NCI-H748 (cell line): ENCODE measurements around the gene WBP11.

Experiments used
- DNase-seq: peaks from one replicate; lab custom pipeline; 2025; ENCODE audit not compliant: unreplicated experiment; lab: John Stamatoyannopoulos, UW

Gene WBP11

DNA sequence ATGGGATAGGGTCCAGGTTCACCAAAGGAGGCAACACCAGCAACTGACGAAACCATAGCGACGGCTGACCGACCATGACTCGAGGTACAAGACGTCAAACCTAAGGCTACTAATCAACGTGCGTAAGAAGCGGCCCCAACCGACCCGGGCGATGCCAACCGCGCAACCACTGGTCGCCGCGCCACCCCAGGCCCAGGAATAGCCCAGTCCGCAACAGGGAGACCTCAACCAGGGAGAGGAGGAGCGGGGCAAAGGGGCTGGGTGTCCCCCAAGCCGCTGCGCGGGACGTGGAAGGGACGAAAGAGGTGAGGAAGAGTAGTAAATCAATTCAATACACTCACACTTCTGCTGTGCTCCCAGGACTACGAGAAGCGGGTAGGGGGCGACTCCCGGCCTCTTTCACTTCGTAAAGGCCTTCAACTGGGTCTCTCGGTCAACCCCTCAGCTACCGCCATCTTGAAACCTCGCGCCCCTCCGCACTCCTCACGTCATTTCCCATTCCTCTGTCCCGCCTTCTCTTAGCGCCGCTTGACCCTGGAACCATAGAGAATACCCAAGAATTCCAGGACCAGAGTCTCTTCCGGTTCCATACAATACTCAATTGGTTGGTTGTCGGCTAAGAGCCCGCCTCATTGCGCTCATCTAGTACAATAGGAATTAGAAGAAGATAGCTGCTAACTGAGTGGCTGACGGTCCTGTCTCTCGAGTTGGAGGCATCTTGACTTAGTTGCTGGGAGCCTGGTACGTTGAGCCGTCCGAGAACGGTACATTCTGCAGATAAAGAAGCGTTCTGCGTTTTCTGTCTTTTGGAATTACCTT, at the start of gene WBP11, which contains the start of gene C12orf60:
WBP11 (minus strand) TSS at position 468 of the 819 bp plus-strand sequence. CDS start 2,095 bp downstream, outside the sequence.
C12orf60 (plus strand) TSS at position 660 of the 819 bp plus-strand sequence. CDS start 19,266 bp downstream, outside the sequence.
- peak; percentile 98 for DNase-seq

DNA sequence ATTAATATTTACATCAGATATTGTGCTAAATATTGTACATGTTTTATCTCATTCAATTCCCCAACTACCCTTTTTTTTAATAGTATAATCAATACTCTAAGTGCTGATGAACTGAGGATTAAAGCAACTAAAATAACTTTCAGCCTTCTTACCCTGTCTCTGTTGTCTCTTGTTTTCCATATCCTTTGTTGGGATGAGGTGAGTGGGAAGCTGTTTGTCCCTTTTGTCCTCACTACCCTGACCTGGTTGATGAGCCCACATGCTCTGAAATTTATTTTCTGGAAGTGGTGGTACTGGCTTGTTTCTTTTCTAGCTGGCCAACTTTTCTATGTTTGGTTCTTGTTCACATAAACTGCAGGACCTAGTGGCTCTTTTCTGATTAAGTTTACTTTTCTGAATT, 49.6 kb upstream of the WBP11 start:
- DNase-seq: no peak

- DNase-seq: no peak
These were observed 47.8 kb upstream of the WBP11 start for GRCh38 chr12:14850929-14851663.

GRCh38 chr12:14849661-14850060, 46.4 kb upstream of the WBP11 start:
- no peak for DNase-seq

- no peak for DNase-seq
These were observed 43.8 kb upstream of the WBP11 start for GRCh38 chr12:14846876-14847580.

- no peak for DNase-seq
These were observed 42.8 kb upstream of the WBP11 start for GRCh38 chr12:14846042-14846587.

- DNase-seq: peak; percentile 27
These were observed 42.1 kb upstream of the WBP11 start for GRCh38 chr12:14845350-14845750.

DNA sequence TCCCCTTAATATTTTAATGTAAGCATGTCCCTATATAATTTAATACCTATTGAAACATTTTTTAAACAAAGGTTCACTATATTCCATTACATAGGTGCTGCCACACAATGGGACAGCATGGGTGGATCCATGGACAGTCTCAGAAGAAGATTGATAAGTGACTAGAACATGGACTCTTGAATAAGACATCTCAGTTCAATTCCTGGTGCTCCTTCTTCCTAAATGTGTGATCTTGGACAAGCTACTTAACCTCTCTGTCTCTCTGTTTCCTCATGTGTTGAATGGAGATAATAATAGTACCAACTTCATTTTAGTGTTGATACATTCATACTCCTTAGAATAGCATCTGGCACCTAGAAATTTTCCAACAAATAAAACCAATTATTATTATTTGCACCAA, 41.1 kb upstream of the WBP11 start:
- no peak for DNase-seq

DNA sequence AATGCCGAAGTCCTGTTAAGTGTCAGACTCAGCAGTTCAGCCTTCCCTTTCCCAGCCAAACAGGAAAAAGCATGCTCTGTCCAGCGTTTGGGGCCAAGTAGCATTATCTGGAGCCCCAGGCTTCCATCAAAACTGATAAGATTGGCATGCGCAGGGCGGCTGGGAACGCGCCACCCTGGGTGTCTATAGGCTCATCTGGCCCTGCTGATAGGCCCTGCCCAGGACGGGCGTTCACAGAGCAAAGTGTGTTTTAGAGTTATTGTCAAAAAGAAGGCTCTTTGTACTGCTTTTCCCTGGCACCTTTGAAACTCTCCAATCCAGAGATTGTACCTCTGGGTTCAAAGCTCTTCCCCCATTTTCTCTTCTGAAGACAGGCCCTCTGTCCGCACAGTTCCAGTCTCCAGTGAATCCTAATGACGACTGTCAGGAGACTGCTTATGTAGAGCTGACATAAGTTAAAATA, 40.2 kb upstream of the WBP11 start, which contains the start of gene ART4:
ART4 (minus strand) TSS at position 102 of the 463 bp plus-strand sequence. CDS start 413 bp downstream, outside the sequence.
- DNase-seq: no peak

DNA sequence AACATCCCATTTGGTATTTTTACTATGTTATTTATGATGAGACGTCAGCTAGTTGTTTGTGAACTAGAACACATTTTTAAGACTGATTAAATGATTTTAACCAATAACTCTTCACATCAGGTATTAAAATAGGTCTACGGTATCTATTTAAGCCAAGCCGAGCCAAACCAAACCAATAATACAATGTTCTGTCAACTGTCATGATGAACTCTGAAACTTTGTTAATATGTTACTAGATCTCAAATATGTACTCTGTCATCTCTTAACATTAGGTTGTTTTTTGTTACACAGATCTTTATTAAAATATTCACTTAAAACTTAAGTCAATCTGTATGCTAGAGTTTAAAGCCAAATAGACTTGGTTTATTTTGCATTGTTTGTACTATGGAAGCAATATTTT, 39.0 kb upstream of the WBP11 start:
- DNase-seq: no peak

GRCh38 chr12:14841761-14842160, 38.5 kb upstream of the WBP11 start:
- DNase-seq: no peak

DNA sequence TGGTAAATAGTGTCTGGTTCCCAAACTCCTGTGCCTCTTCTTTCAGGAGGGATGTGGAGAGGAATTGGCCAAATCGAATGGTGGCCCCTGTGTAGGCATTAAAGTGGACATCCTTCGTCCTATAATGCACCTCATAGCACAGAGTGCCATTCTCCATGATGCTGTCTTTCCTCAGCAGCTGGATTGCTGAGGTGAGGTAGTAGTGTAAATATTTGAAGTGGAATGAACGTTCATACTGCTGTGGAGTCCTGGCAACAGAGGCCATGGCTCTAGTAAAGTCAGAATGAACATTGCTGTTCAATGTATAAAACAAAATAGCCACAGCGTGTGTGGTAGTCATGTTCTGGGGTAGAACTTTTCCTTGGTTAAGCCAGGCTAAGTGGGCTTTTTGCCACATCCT, 37.3 kb upstream of the WBP11 start:
- no peak for DNase-seq

GRCh38 chr12:14839262-14839661, 36.0 kb upstream of the WBP11 start:
- no peak for DNase-seq

DNA sequence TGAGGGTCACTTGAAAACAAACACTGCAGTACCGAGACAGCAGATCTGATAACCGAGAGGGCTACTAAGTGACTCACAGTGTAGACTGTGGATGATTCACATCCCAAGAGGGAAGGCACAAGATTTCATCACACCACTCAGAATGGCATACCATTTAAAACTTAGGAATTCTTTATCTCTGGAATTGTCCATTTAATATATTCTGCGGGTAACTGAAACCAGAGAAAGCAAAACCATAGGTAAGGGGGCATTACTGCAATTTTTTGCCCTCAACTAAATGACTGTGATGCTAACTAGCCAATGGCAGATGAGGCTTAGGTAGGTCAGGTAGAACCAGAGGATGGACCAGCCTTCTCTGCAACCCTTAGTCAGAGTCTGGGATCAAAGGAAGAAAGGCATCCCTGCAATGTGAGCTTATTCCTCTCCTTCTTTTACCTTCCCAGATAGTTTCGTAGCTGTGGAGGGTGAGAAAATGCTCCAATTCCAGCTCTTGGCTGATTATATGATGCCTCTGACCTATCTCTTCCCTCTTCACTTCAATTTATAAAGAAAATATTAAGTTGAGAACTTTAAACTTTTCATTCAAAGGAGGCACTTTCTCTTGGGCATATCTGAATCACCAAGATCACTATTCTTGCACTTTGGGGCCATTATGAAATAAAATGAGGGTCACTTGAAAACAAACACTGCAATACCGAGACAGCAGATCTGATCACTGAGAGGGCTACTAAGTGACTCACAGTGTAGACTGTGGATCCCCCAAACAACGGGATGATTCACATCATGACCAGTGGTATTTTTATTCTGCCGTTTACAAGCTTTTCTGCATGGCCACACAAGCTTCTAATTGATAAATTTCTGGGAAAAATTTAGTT, 33.3 kb upstream of the WBP11 start:
- no peak for DNase-seq

GRCh38 chr12:14834509-14834908, 31.2 kb upstream of the WBP11 start:
- no peak for DNase-seq

DNA sequence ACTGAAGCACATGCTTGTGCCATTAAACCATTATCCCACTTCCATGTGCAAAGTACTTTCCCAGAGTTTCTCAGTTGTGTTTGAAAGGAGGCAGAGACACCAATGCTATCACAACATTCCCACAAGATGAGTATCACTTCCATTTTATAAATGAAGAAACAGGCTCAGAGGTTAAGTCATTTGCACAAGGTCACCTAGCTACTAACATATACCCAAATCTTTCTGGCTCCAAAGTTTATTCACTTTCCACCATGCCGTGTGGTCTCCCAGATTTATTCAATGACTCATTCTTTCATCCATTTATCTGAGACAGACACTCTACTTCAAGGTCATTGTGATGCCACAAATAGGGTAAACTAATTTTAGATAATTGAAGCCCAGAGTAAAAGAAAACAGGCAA, 30.7 kb upstream of the WBP11 start:
- DNase-seq: no peak

DNA sequence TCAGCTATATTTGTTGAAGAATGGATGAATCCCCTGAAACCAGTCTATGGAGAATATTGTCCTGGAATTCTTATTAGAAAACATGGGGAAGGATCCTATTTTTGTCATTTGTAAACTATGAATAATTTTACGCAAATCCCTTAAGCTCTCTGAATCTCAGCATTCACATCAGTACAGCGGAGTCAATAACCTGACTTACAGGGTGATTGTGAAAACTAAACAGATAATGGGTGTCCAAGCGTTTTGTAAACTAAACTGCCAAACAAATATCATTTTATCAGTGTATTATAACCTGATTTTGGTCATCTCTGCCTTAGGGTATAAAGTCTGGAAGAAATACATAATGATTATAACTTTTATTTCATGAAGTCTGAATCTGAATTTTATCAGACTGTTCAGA, 30.1 kb upstream of the WBP11 start:
- no peak for DNase-seq

DNA sequence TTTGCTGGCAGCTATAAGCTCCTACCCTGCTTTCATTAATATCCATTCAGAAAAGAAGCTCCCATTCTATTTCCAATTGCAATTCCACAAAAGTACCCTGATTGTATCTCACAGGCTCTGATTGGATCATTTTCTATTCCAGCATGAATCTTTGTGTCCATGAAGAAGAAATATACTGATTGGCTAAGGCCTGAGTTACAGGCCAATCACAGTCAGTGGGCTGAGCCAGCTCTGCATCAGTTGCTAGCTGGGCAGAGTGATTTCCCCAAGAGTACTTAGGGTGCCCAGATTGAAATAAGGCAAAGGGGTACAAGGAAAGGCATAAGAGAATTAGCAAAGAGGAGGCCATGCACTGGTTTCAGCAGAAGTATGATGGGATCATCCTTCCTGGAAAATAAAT, 25.6 kb upstream of the WBP11 start:
- no peak for DNase-seq

DNA sequence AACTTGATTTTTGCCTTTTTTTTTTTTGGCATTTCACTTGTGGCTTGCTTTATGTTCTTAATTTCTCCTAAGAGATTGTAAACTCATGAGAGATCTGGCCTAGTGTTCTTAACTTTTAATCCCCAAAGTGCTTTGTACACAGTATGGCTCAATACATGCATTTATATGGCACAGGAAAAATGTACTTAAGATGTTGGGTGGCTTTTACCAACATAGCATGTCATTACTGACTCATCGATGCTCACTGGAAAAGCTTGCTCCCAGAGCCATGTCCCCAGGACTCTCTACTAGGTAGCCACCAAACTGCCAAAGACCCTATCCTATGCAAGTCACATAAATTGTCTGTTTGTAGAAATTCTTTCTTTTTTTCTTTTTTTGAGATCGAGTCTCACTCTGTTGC, 23.8 kb upstream of the WBP11 start:
- DNase-seq: no peak

DNA sequence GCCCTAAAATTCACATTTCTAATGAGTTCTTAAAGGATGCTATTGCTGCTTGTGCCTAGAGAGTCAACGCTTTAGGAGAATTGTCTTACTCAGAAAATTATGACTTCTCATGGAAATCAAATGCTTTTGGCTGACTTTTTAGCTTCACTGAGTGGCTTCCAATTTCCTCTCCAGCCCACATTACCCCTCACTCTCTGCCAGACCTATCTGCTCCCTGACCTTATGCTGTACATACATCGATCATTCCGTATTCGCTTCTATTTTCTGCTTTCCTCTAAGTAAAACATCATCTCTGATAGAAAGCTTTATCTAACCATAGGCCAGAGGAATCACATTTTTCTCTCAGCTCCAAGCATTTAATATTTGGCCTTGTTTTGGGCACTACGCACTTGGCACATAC, 23.2 kb upstream of the WBP11 start:
- DNase-seq: no peak
